GM06990 (cell line): ENCODE data around the gene CUEDC1.
"Not testable (repeated sequence)": the region's sequence is repeated elsewhere in the genome, so short reads cannot be mapped to it uniquely, and the experiment has no call there.

ENCODE experiments used
- DNase-seq: peaks from one replicate; pipeline ENCODE4 v3.0.0-alpha.2; 2011; ENCODE audit not compliant: insufficient read length; ENCODE audit errors: extremely low read depth
- H3K27me3 ChIP-seq: replicated peaks from 2 replicates; pipeline ENCODE4 v1.6.0; 2011; ENCODE audit warnings: low read length; ENCODE audit not compliant: control insufficient read depth, insufficient read depth
- H3K36me3 ChIP-seq: 2 replicates; pipeline ENCODE4 v1.5.1; 2011; ENCODE audit warnings: low read length; ENCODE audit not compliant: control insufficient read depth, insufficient read depth
- H3K4me3 ChIP-seq: replicated peaks from 2 replicates; pipeline ENCODE4 v1.5.1; 2011; ENCODE audit warnings: low read depth, mild to moderate bottlenecking, control low read depth, low read length
- CTCF ChIP-seq: IDR thresholded peaks from 2 replicates; pipeline ENCODE4 v1.5.1; 2011; ENCODE audit warnings: low read length, control low read depth, mild to moderate bottlenecking, inconsistent platforms; ENCODE audit not compliant: insufficient read depth, poor library complexity, severe bottlenecking

The CUEDC1 gene

GRCh38 chr17:57923182-57923872, 31.9 kb downstream of the CUEDC1 start:
- Histone ChIP-seq H3K36me3 (no peaks in the 10 kb centered on the region), H3K4me3 (no peak overlapping the region), H3K27me3 (no peaks in the 10 kb centered on the region)
- no peak for DNase-seq
- TF ChIP-seq CTCF, result no peak

GRCh38 chr17:57922745-57923144, 32.5 kb downstream of the CUEDC1 start:
- not testable (repeated sequence) for H3K36me3 ChIP-seq, DNase-seq, H3K27me3 ChIP-seq, H3K4me3 ChIP-seq

- Histone ChIP-seq H3K36me3 (no peaks in the 10 kb centered on the region), H3K27me3 (no peaks in the 10 kb centered on the region), H3K4me3 (no peak overlapping the region)
- DNase-seq, result no peak
- TF ChIP-seq CTCF, result no peak
Measured at GRCh38 chr17:57920916-57921703, 34.1 kb downstream of the CUEDC1 start.

GRCh38 chr17:57919918-57920317, 35.3 kb downstream of the CUEDC1 start:
- no peak overlapping the region for H3K4me3 ChIP-seq
- TF ChIP-seq CTCF, result no peak
- H3K36me3 ChIP-seq, result no peaks in the 10 kb centered on the region
- DNase-seq, result no peak
- H3K27me3 ChIP-seq, result no peaks in the 10 kb centered on the region; the same call in 1 of the 2 replicates

- DNase-seq, result no peak
- Histone ChIP-seq H3K36me3 (no peaks in the 10 kb centered on the region), H3K4me3 (no peak overlapping the region), H3K27me3 (no peaks in the 10 kb centered on the region; the same call in 1 of the 2 replicates)
- TF ChIP-seq CTCF, result no peak
Measured at GRCh38 chr17:57918017-57918895, 37.0 kb downstream of the CUEDC1 start.
